Mammary epithelial cell (primary cell): ENCODE data around the gene NFKBIE.

Experiments
- EZH2 ChIP-seq: IDR thresholded peaks from 2 replicates; pipeline ENCODE4 v1.6.1; 2012; ENCODE audit warnings: low read length, inconsistent platforms, borderline replicate concordance
- TF ChIP-seq, protein P1 (sequence below), 2 donors: IDR thresholded peaks in 1 of 2; conservative IDR thresholded peaks in 1 of 2; 2 replicates each; pipeline ENCODE4 v1.5.1; 2011 to 2012; ENCODE audit warnings: inconsistent platforms in 2 of 2, low read length in 2 of 2, mild to moderate bottlenecking in 2 of 2, control low read depth in 1 of 2, low read depth in 1 of 2; ENCODE audit not compliant: insufficient read depth in 1 of 2; ENCODE audit errors: extremely low read depth in 1 of 2

DNA sequence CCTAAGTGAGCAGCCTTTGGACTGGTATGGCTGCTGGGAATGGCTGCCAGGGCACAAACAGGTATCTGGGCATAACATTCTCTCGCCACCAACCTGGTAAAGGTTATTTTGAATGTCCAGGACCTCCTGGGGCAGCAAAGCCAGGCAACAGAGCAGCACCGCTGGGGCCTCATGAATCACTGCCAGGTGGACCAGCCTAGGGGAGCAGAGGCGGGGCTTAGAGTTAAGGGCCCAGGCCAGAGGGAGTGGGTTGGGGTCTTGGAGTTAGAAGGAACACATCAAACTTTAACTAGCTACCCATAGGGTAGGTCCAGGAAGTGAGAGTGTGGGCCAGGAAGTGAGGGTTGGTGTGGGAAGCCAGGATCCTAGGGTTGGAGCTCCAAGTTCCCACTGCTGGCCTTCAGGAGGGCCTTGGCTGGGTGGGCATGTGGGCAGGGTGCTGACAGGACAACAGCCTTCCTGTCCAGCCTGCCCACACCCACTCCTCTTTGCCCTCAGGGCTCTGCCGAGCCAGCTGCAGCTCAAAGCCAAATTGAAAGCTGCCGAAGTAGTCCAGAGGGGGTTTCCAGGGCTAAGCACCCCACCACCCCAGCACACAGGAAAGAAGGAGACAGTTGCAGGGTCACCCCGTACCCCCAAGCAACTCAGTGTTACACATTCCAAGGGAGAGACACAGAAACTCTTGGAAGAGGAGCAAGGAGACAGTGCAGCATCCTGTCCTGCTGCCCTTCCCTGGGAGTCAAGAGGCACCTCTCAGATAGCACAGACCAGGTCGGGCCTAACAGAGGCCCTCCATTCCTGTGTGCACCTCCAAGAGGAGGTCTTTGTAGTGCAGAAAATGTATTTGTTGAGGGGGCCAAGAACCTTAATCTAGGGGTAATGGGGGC lies 2.6 kb downstream of the NFKBIE start:
- TF ChIP-seq, protein P1, sequence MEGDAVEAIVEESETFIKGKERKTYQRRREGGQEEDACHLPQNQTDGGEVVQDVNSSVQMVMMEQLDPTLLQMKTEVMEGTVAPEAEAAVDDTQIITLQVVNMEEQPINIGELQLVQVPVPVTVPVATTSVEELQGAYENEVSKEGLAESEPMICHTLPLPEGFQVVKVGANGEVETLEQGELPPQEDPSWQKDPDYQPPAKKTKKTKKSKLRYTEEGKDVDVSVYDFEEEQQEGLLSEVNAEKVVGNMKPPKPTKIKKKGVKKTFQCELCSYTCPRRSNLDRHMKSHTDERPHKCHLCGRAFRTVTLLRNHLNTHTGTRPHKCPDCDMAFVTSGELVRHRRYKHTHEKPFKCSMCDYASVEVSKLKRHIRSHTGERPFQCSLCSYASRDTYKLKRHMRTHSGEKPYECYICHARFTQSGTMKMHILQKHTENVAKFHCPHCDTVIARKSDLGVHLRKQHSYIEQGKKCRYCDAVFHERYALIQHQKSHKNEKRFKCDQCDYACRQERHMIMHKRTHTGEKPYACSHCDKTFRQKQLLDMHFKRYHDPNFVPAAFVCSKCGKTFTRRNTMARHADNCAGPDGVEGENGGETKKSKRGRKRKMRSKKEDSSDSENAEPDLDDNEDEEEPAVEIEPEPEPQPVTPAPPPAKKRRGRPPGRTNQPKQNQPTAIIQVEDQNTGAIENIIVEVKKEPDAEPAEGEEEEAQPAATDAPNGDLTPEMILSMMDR (conservative IDR thresholded peaks at IDR 0.05 in 1 of 2, IDR thresholded peaks at IDR 0.05 in 1 of 2; ENCODE audit: extremely low read depth in 1 of 2, insufficient read depth in 1 of 2, low read depth in 1 of 2, low read length in 2 of 2) = no peak
- no peak for TF ChIP-seq EZH2
